Endothelial cell of umbilical vein (primary cell): Measurements from ENCODE around the gene POLR2L. TPM values are rescaled to one million over a fixed set of nuclear protein-coding genes. Genes with fewer than 3 reads are reported as not detected.
A peak's percentile ranks its signal among the peaks of the same experiment; 100 is the strongest.

Source experiments
- BruUV-seq: library from RNA; stranded (reverse); fragments of 400-500 nt; replicated peaks from 2 replicates; lab custom pipeline; 2021; lab: Mats Ljungman, UMichigan
- CTCF ChIA-PET: fragments of 300-600, 350-600 bp; sonication (Branson Sonifier 250); formaldehyde crosslinking; loops from one replicate; lab custom pipeline; 2021; ENCODE audit warnings: antibody characterized with exemption, inconsistent platforms; lab: Charles Lee
- POLR2A ChIA-PET: fragments of 300-600, 350-600 bp; sonication (Branson Sonifier 250); formaldehyde crosslinking; loops from one replicate; lab custom pipeline; 2021; ENCODE audit warnings: antibody characterized with exemption, inconsistent platforms; lab: Charles Lee
- DNase-seq: peaks from one replicate; pipeline ENCODE4 v3.0.0-alpha.2; 2011; ENCODE audit warnings: low read depth, low spot score
- FAIRE-seq: peaks from 2 replicates; lab custom pipeline; 2011; peaks lifted over from hg19 to GRCh38; lab: Jason Lieb, UNC
- H2AFZ ChIP-seq: 2 replicates; pipeline ENCODE4 v1.6.0; 2012; ENCODE audit warnings: low read depth, low read length, control low read depth, inconsistent platforms
- H3K27ac ChIP-seq: 2 replicates; pipeline ENCODE4 v1.5.1; 2011; ENCODE audit warnings: low read depth, mild to moderate bottlenecking, control low read depth, low read length, moderate library complexity; ENCODE audit not compliant: insufficient read depth
- H3K27me3 ChIP-seq, 2 experiments: 2 replicates each; pipeline versions ENCODE4 v1.6.0 to v1.6.1; 2011; ENCODE audit warnings: low read length in 2 of 2, mixed read lengths in 1 of 2; ENCODE audit not compliant: control insufficient read depth in 2 of 2, insufficient read depth in 2 of 2
- H3K36me3 ChIP-seq, 2 experiments: 2 replicates in 1 of 2; 3 replicates in 1 of 2; pipeline ENCODE4 v1.5.1; 2011; ENCODE audit warnings: low read length in 2 of 2, mild to moderate bottlenecking in 1 of 2, moderate library complexity in 1 of 2; ENCODE audit not compliant: control insufficient read depth in 2 of 2, insufficient read depth in 2 of 2; ENCODE audit errors: extremely low read depth in 1 of 2
- H3K4me1 ChIP-seq: 3 replicates; pipeline ENCODE4 v1.5.1; 2011; ENCODE audit warnings: mild to moderate bottlenecking, low read length; ENCODE audit not compliant: control insufficient read depth, insufficient read depth; ENCODE audit errors: extremely low read depth
- H3K4me2 ChIP-seq: 2 replicates; pipeline ENCODE4 v1.6.1; 2011; ENCODE audit warnings: low read length, control low read depth, mixed read lengths; ENCODE audit not compliant: insufficient read depth
- H3K4me3 ChIP-seq, 3 experiments: fragments of 200-600 bp in 1 of 3; sonication (generic), shearing (Covaris generic) in 1 of 3; replicated peaks in 1 of 3; 2 replicates each; pipeline ENCODE4 v1.5.1; 2011 to 2016; ENCODE audit warnings: control low read depth in 3 of 3, low read length in 3 of 3, mild to moderate bottlenecking in 2 of 3, inconsistent platforms in 1 of 3, low read depth in 1 of 3, moderate library complexity in 1 of 3; ENCODE audit not compliant: insufficient read depth in 1 of 3
- H3K79me2 ChIP-seq: 2 replicates; pipeline ENCODE4 v1.6.0; 2012; ENCODE audit warnings: low read length, inconsistent platforms; ENCODE audit not compliant: control insufficient read depth, insufficient read depth
- H3K9ac ChIP-seq: replicated peaks from 2 replicates; pipeline ENCODE3; 2011; ENCODE audit warnings: low read length, control low read depth; ENCODE audit not compliant: insufficient read depth; ENCODE audit errors: extremely low read depth
- H3K9me1 ChIP-seq: replicated peaks from 3 replicates; pipeline ENCODE4 v1.6.0; 2011; ENCODE audit warnings: mild to moderate bottlenecking, low read length; ENCODE audit not compliant: control insufficient read depth, insufficient read depth; ENCODE audit errors: extremely low read depth
- H3K9me3 ChIP-seq: replicated peaks from 2 replicates; pipeline ENCODE4 v1.5.1; 2012; ENCODE audit warnings: low read length, inconsistent platforms; ENCODE audit not compliant: control insufficient read depth, insufficient read depth
- H4K20me1 ChIP-seq: replicated peaks from 2 replicates; pipeline ENCODE3; 2011; ENCODE audit warnings: mild to moderate bottlenecking, low read length; ENCODE audit not compliant: control insufficient read depth, insufficient read depth; ENCODE audit errors: extremely low read depth
- CTCF ChIP-seq, 2 donors: IDR thresholded peaks; 1 replicate in 1 of 2; 2 replicates in 1 of 2; pipeline ENCODE4 v1.5.1; 2011; ENCODE audit warnings: low read length in 2 of 2, mild to moderate bottlenecking in 2 of 2, moderate library complexity in 2 of 2, control low read depth in 1 of 2, inconsistent platforms in 1 of 2, low read depth in 1 of 2; ENCODE audit not compliant: insufficient read depth in 1 of 2; ENCODE audit errors: extremely low read depth in 1 of 2
- FOS ChIP-seq: IDR thresholded peaks from 2 replicates; pipeline ENCODE4 v1.6.1; 2011; ENCODE audit warnings: mild to moderate bottlenecking, low read length, moderate library complexity, borderline replicate concordance; ENCODE audit not compliant: insufficient read depth
- JUN ChIP-seq: IDR thresholded peaks from 2 replicates; pipeline ENCODE4 v1.6.1; 2011; ENCODE audit warnings: borderline replicate concordance, low read depth; ENCODE audit not compliant: insufficient read length, insufficient read depth
- MYC ChIP-seq: IDR thresholded peaks from one replicate; pipeline ENCODE4 v1.6.1; 2011; ENCODE audit warnings: mild to moderate bottlenecking, low read depth, low read length
- POLR2AphosphoS5 ChIP-seq: IDR thresholded peaks from 2 replicates; pipeline ENCODE4 v1.6.1; 2012; ENCODE audit warnings: low read depth, mild to moderate bottlenecking, control low read depth, low read length, moderate library complexity; ENCODE audit not compliant: insufficient read depth
- dilution Hi-C: fragments of 300-500 bp; cut with MboI; formaldehyde crosslinking; loops from one replicate; pipeline ENCODE4 v1.15.0; 2019; ENCODE audit warnings: low sequenced_read_pairs; ENCODE audit not compliant: extremely low pct_ligation_motif_present
- intact Hi-C: fragments of 100-400 bp; cut with micrococcal nuclease; formaldehyde crosslinking; loops from one replicate; pipeline ENCODE4 v1.10.0; 2022
- polyA plus RNA-seq, 4 experiments: library from polyadenylated mRNA; depleted of rRNA in 3 of 4; stranded (reverse) in 3 of 4; unstranded in 1 of 4; fragments of >200 nt; gene quantifications; 2 replicates each; pipeline versions ENCODE4 v1.2.1 to v1.2.3, GENCODE V29; 2011 to 2012; ENCODE audit warnings: missing spikeins in 1 of 4
- total RNA-seq: library from RNA; stranded (reverse); gene quantifications from 2 replicates; pipeline ENCODE4 v1.2.3, GENCODE V29; 2021

Gene POLR2L
- total and polyA plus RNA-seq, 2 donors (not counting 3 experiments of a cell fraction or from before 2014, with no cell fraction given) = 146 to 259 TPM

DNA sequence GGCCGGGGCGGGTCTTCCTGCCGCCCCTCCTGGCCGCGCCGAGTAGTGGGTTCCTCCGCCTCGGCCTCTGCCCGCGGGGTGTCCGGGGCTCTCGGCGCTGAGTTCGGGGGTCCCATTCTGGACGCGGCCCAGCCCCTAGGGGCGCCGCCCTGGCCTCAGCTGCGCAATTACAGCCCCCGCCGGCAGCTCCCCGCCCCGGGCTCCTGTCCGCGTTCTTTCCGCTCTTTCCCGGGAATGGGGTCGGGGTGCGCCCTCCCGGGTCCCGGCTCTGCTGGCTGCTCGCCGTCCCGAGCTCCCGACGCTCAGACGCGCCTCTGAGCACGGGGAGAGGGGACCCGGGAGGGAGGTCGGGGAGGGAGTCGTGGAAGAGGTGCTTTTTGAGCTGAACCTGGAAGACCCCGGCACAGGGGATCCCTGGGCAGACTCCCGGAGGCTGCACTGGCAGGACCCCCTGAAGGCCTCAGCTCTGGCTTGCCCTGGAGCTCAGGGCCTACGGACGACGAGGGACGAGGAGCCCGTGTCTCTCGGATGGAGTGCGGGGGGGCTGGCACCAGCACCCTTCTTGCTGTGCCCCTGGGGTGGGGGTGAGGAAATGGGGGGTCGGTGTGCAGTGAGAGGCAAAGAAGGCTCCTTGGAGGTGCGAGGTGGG lies 881 bp upstream of the POLR2L start:
- dilution Hi-C loops = no loop called here
- BruUV-seq = no TSS peak
- Histone ChIP-seq H3K36me3 (peaks cover 13 to 21% of the 10 kb centered on the region in 2 experiments), H3K9me3 (no peaks in the 10 kb centered on the region), H3K4me3 (peak overlapping the region; percentile 63 to 95 (median 94)), H3K9ac (peak overlapping the region; percentile 92), H3K9me1 (no peaks in the 10 kb centered on the region), H3K27me3 (no peaks in the 10 kb centered on the region), H3K27ac (peak overlapping the region; percentile 83), H3K4me1 (peaks cover 38% of the 10 kb centered on the region), H4K20me1 (no peaks in the 10 kb centered on the region), H3K79me2 (peaks cover 45% of the 10 kb centered on the region), H3K4me2 (peak overlapping the region; percentile 82), H2AFZ (no peak overlapping the region)
- ChIA-PET CTCF (interaction anchor here (1.2 to 3.3 kb wide), 4 partner anchors 9 to 208 kb away, joined by 6 to 19 read pairs (median 8); partner anchors contain the start of genes AP2A2 and CD151), POLR2A (interaction anchor here (1.4 to 4.1 kb wide), 4 partner anchors 9 to 34 kb away, joined by 5 to 28 read pairs (median 17); partner anchors contain the start of genes CD151, PNPLA2 and RPLP2)
- FAIRE-seq (no peak), DNase-seq (peak; percentile 30)
- intact Hi-C loops = no loop called here
- TF ChIP-seq FOS = no peak
- no peak for TF ChIP-seq JUN
- no peak for TF ChIP-seq MYC
- TF ChIP-seq POLR2AphosphoS5 = no peak
- peak in 1 of 2 donors; percentile 22 for TF ChIP-seq CTCF (IDR thresholded peaks at IDR 0.05; ENCODE audit: extremely low read depth in 1 of 2, insufficient read depth in 1 of 2, low read depth in 1 of 2, low read length in 2 of 2)
